WERI-Rb-1 (cell line): ENCODE measurements around the gene HOXA6.

ENCODE experiments used
- DNase-seq: peaks from one replicate; pipeline ENCODE4 v3.0.0-alpha.2; 2020
- H3K27ac ChIP-seq: fragments of 250-450 bp; sonication (Bioruptor Pico); 2 replicates; pipeline ENCODE4 v1.5.1; 2020; ENCODE audit warnings: mild to moderate bottlenecking, moderate library complexity
- H3K27me3 ChIP-seq: fragments of 250-450 bp; sonication (Bioruptor Pico); 2 replicates; pipeline ENCODE4 v1.5.1; 2021; ENCODE audit warnings: mild to moderate bottlenecking, low read depth, moderate library complexity; ENCODE audit not compliant: insufficient read depth, severe bottlenecking
- H3K36me3 ChIP-seq: fragments of 250-450 bp; sonication (Bioruptor Pico); 2 replicates; pipeline ENCODE4 v1.5.1; 2020; ENCODE audit warnings: mild to moderate bottlenecking, moderate library complexity
- H3K4me3 ChIP-seq: 2 replicates; pipeline ENCODE4 v1.5.1; 2011; ENCODE audit warnings: low read depth, mild to moderate bottlenecking, control low read depth, low read length
- H3K9me3 ChIP-seq: fragments of 250-450 bp; sonication (Bioruptor Pico); 2 replicates; pipeline ENCODE4 v1.5.1; 2021; ENCODE audit warnings: mild to moderate bottlenecking, moderate library complexity; ENCODE audit not compliant: severe bottlenecking
- TF ChIP-seq, protein P1 (sequence below): IDR thresholded peaks from 2 replicates; pipeline ENCODE4 v1.5.1; 2011; ENCODE audit warnings: low read depth, mild to moderate bottlenecking, control low read depth, inconsistent platforms, low read length

The HOXA6 gene

GRCh38 chr7:27131390-27131819 is 16.2 kb downstream of the HOXA6 start:
- Histone ChIP-seq H3K36me3 (no peaks in the 10 kb centered on the region), H3K9me3 (no peaks in the 10 kb centered on the region), H3K27ac (peak overlapping the region; percentile 67), H3K4me3 (peak overlapping the region; percentile 46), H3K27me3 (peaks cover 43% of the 10 kb centered on the region)
- DNase-seq, result no peak
- TF ChIP-seq, protein P1, sequence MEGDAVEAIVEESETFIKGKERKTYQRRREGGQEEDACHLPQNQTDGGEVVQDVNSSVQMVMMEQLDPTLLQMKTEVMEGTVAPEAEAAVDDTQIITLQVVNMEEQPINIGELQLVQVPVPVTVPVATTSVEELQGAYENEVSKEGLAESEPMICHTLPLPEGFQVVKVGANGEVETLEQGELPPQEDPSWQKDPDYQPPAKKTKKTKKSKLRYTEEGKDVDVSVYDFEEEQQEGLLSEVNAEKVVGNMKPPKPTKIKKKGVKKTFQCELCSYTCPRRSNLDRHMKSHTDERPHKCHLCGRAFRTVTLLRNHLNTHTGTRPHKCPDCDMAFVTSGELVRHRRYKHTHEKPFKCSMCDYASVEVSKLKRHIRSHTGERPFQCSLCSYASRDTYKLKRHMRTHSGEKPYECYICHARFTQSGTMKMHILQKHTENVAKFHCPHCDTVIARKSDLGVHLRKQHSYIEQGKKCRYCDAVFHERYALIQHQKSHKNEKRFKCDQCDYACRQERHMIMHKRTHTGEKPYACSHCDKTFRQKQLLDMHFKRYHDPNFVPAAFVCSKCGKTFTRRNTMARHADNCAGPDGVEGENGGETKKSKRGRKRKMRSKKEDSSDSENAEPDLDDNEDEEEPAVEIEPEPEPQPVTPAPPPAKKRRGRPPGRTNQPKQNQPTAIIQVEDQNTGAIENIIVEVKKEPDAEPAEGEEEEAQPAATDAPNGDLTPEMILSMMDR, result no peak

DNA sequence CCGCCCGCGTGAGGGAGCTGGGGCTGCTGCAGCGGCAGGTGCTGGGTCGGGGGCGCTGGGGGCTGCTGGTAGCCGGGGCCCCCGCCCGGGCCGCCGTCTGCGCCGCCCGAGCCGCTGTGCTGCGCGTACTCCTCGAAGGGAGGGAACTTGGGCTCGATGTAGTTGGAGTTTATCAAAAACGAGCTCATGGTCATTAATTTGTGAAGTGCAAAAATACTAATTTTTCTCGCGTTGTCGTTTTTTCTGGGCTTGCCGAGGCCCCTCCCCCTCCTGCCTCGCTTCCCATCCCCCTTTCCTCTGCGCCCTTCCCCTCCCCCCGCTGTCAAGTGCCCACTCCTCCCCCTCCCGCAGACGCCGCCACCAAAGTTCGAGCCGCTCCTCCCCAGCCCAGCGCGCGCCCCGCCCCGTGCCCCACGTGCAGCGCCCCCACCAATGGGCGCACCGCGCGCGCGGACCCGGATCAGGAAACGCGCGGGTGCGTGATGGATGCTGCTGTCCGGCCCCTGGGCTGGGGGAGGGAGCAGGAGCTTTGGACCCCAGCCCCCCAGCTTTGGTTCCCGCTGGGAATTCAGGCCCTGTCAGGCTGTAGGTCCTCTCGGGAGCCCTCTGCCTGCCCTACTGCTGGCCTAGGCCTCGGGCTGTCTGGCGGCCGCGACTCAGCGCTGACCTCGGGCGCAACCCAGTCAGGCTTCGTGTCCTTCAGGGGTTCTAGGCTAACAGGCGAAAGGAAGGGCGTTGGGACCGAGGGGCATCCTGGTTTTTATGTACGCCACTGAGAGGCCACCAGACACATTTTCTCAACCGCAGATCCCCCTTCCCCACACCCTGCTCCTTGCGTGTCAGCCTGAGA is 16.8 kb downstream of the HOXA6 start, which contains the start of gene HOXA4:
HOXA4 (minus strand) TSS at position 218 of the 850 bp plus-strand sequence; CDS start at position 194, 24 bp downstream.
- Histone ChIP-seq H3K27ac (peak within 1 kb of the TSS; percentile 82), H3K36me3 (no peaks in the 10 kb centered on the region), H3K4me3 (peak within 1 kb of the TSS; percentile 46), H3K9me3 (no peaks in the 10 kb centered on the region), H3K27me3 (peaks cover 40% of the 10 kb centered on the region)
- DNase-seq, result peak; percentile 91
- TF ChIP-seq, protein P1, result no peak

DNA sequence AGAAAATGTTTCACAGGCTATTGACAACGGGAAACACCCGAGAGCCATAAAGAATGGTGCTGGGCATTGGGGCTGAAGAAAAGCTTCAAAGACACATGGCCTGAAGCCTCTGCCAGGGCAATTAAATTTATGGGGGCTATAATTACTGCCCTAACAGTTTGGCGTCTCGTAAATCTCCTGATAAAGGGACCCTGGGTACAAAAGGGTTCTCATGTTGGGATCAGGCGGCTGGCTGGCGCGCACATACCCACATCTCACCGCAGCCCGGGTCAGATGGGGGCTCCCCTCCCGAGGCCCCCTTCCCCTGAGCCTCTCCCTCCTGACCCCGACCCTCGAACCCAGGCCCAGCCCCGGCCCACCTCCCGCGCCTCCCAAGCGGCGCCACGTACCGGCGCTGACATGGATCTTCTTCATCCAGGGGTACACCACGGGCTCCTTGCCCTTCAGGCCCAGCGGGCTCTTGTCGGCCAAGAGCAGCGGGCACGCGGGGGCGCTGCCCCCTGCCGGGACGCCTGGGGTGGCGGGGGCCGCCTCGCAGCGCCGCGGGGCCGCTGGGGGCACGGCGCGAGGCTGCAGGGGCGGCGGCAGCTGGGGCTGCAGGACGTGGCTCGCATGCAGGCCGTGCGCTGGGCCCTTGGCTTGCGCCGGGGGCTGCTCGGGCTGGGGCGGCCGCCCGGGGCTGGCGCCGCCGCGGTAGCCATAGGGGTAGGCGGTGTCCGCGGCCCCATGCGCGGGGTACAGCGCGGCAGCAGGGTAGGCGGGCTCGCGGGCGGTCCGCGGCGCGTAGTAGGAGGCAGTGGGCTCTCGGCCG is 17.6 kb downstream of the HOXA6 start:
- peak; percentile 33 for DNase-seq
- H3K4me3 ChIP-seq, result peak overlapping the region; percentile 46
- H3K36me3 ChIP-seq, result no peaks in the 10 kb centered on the region
- H3K27ac ChIP-seq, result peak overlapping the region; percentile 82
- TF ChIP-seq, protein P1, result no peak
- peaks cover 42% of the 10 kb centered on the region for H3K27me3 ChIP-seq
- H3K9me3 ChIP-seq, result no peaks in the 10 kb centered on the region

DNA sequence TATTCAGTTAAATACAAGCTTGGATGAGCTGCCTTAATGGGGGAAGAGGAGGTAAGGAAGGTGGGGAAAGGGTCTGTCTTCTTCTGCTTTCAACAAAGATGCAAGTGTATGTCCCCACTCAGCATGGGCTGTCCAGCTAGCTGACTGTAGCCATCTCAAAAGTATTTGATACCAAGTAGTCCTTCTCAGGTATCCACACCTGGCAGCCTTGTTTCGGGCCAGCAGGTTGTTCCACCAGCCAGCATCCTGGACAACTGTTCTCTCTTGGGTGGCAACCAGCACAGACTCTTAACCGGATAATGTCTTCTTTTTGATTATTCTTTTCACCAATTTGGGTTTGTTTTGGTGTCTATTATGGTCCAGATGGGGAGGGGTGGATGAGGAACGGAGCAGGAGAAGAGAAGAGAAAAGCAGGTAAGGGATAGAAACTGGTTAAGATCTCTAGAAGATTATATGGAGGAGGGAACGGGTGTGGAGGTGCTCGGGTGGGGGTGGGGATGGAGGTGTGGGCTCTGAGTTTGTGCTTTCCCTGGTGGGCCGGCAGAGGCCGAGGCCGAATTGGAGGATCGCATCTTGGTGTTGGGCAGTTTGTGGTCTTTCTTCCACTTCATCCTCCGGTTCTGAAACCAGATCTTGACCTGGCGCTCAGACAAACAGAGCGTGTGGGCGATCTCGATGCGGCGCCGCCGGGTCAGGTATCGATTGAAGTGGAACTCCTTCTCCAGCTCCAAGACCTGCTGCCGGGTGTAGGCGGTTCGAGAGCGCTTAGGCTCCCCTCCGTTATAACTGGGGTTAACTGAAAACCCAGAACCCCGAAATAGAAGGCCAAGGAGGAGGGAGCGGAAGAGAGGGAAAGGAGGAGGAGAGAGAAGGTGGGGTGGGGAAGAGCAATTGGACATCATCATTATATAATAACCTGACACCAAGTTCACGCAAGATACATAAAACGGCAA is 18.5 kb downstream of the HOXA6 start:
- peaks cover 42% of the 10 kb centered on the region for H3K27me3 ChIP-seq
- no peaks in the 10 kb centered on the region for H3K36me3 ChIP-seq
- no peak for DNase-seq
- TF ChIP-seq, protein P1, result no peak
- H3K4me3 ChIP-seq, result no peak overlapping the region
- no peak overlapping the region for H3K27ac ChIP-seq
- H3K9me3 ChIP-seq, result no peaks in the 10 kb centered on the region

DNA sequence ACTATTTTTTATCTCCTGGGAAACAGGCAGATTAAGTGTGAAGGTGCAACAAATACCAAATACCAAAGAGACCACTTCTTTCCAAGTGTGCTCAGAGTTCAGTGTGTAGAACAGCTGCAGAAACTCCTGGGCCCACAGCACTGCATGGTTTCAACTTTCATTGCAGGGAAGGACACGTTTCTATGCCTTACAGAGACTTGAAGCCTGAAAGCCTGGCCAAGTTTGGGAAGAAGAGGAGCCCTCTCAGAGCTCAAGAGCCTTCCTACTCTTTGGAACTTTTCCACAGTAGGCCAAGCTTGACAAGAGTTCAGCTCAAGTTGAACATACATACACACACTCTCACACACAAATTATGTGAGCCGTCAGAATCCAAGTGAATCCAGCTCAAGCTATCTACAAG is 19.5 kb downstream of the HOXA6 start:
- Histone ChIP-seq H3K36me3 (no peaks in the 10 kb centered on the region), H3K4me3 (no peak overlapping the region), H3K27ac (no peak overlapping the region), H3K27me3 (peaks cover 48% of the 10 kb centered on the region), H3K9me3 (no peaks in the 10 kb centered on the region)
- DNase-seq, result no peak
- TF ChIP-seq, protein P1, result no peak
